Measurements from ENCODE around the gene PRKN.
"Not testable (repeated sequence)": the region's sequence is repeated elsewhere in the genome, so short reads cannot be mapped to it uniquely, and the experiment has no call there.

Gene PRKN

GRCh38 chr6:161903584-161904212 is 823.9 kb downstream of the PRKN start:
- no peak for DNase-seq (ENCODE audit: low read depth in 2 of 2)

DNA sequence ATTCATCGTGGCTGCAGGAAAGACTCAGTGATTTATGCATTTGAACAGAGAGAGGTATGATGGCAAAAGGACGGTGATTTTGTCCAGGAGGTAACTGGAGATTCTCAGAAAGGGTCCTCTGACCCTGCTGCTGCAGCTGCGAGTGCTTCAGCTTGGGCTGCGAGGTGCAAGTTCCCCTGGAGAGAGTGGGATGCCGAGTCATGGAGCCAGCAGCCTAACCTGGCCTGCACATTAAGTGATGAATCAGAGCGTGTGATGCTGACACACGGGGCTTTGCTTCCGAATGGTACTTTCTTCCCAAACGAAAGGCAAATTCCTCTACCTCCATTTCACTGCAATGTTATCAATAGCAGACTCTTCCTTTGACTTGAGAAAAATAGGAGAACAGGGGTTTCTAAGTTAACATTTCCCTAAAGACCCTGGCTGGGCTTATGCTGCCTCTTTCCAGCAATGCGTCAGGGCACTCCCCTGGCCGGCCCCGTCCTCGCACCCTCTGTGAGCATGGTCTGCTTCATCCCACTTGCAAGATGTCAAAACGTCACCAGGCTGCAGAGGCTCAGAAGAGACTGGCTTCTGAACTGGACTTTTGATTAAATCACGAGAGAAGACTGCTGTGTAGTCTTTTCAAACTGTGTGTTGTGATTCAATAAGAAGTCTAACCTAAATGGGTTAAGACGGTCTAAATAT is 825.7 kb downstream of the PRKN start:
- no peak for DNase-seq (ENCODE audit: low read depth in 2 of 2)

GRCh38 chr6:161894436-161894835 is 833.1 kb downstream of the PRKN start:
- no peak for DNase-seq (ENCODE audit: low read depth in 2 of 2)

DNA sequence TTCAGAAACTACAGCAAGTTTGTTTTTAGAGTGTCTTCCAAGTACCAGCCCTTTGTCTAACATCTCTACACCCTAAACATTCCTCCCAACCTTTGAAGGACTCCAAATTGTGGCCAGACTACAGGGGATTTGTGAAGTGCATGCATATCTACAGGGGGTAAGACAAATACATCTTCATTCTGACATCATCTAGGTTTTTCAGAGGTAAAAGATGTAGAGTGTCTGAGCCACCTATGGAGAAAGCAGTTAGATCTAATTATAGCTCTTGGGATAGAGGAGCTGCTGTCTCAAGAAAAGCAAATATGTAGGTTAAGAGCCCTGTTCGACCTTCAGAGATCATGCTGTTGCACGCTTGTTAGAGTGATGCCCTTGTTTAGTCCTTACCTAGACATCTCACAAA is 836.0 kb downstream of the PRKN start:
- no peak for DNase-seq (ENCODE audit: low read depth in 2 of 2)

GRCh38 chr6:161890832-161891297 is 836.7 kb downstream of the PRKN start:
- DNase-seq (ENCODE audit: low read depth in 2 of 2), result no peak

GRCh38 chr6:161890133-161890831 is 837.3 kb downstream of the PRKN start:
- DNase-seq (ENCODE audit: low read depth in 2 of 2), result no peak

DNA sequence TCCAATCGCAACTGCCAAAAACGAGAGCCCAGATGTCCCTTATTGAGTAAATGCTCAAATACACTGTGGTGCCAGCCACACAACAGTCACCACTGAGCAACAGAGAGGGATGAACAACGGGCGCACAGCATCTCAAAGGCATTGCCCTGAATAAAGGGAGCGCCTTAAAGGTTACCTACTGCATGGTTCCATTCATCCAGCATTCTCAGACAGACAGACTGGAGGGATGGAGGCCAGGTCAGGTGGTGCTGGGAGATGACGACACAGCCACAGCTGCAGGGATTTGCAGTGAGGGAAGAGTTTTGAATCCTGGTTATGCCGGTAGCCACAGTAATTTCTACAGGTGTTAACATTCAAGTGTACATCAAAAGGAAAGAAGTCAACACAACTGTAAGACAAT is 838.2 kb downstream of the PRKN start:
- no peak for DNase-seq (ENCODE audit: low read depth in 2 of 2)

DNA sequence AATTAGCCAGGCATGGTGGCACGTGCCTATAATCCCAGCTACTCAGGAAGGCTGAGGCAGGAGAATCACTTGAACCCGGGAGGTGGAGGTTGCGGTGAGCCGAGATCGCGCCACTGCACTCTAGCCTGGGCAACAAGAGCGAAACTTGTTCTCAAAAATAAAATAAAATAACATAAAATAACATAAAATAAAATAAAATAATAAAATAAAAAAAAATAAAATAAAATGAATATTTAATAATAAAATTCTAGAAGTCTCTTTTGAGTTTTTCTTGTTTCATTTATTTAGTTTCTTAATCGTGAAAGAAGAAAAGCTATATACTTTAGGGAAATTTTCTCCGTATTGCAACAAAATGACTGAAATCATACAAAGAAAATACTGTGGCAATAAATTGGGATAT is 841.0 kb downstream of the PRKN start:
- DNase-seq (ENCODE audit: low read depth in 2 of 2), result not testable (repeated sequence)

GRCh38 chr6:161884782-161885181 is 842.8 kb downstream of the PRKN start:
- no peak for DNase-seq (ENCODE audit: low read depth in 2 of 2)

DNA sequence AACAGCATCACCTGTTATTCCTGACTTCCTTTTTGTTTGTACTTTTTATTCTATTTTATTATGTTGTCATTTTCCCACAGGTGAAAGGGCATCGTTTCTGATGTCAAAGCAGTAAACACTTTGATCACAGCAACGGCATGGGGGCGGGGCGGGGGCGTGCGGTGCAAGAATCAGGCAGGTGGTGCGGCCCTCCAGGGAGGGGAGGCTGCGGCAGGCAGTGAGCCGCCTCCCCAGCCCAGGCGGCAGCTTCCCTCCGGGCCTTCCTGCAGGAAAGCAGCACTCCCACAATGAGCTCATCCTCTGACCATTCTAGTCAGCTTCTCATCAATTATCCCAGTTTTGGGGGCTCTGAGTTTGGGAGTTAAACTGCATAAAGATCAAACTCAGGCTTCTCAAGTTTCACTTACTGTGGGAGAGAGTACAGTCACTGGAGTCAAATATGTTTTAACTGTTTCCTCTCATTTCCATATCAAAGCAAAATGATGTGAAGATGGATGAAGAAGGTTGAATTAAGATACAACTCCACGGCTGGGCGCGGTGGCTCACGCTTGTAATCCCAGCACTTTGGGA is 845.3 kb downstream of the PRKN start:
- no peak for DNase-seq (ENCODE audit: low read depth in 2 of 2)

- DNase-seq (ENCODE audit: low read depth in 2 of 2), result no peak
Observed at GRCh38 chr6:161880056-161880455, 847.5 kb downstream of the PRKN start.

DNA sequence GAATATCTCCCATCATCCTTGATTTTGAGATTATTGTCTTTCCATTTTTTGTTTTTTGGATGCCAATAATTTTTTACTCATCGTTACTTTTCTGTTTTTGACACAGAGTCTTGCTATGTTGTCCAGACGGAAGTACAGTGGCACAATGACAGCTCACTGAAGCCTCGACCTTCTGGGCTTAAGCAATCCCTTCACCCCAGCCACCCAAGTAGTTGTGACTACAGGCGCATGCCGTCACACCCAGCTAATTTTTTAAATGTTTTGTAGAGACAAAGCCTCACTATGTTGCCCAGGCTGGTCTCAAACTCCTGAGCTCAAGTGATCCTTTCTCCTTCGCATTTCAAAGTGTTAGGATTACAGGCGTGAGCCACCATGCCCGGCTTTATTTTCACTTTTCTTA is 851.3 kb downstream of the PRKN start:
- no peak for DNase-seq (ENCODE audit: low read depth in 2 of 2)

GRCh38 chr6:161870236-161870901 is 857.2 kb downstream of the PRKN start:
- no peak for DNase-seq (ENCODE audit: low read depth in 2 of 2)

DNA sequence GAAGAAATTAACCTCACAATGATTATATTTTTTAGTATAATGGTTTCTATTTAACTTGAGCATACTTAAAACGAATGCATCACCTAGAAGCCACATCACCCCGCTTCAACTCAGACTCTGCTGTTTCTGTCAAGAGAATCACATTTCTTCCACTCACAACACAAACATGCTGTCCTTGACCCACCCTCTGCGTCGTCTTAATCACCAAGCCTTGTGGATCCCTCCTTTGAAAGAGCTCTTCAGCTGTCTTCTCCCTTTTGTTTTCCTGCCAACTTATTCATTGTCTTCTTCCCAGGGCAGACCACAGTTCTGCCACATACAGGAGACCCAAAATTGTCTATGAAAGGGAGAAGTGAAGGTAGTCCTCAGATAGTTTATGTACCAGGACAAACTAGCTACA is 858.1 kb downstream of the PRKN start:
- DNase-seq (ENCODE audit: low read depth in 2 of 2), result no peak

DNA sequence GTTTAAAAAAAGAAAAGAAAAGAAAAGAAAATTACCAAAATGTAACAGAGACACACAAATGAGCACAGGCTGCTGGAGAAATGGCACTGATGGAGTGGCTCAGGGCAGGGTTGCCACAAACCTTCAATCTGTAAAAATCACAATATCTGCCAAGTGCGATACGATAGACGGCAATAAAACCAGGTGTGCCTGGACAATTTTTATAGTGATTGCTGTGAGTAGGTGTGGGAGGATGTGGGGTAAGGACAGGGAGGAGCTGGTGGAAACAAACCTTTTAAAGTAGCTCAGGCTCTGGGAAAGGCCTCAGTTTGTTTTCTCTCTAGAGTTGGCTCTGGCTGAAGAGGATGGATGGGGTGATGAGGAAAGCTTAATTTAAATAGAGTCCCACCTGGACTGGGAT is 861.0 kb downstream of the PRKN start:
- DNase-seq (ENCODE audit: low read depth in 2 of 2), result no peak

DNA sequence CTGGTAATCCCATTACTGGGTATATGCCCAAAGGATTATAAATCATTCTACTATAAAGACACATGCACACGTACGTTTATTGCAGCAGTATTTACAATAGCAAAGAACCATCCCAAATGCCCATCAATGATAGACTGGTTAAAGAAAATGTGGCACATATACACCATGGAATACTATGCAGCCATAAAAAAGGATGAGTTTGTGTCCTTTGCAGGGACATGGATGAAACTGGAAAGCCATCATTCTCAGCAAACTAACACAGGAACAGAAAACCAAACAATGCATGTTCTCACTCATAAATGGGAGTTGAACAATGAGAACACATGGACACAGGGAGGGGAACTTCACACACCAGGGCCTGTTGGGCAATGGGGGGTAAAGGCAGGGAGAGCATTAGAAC is 866.5 kb downstream of the PRKN start:
- DNase-seq (ENCODE audit: low read depth in 2 of 2), result not testable (repeated sequence)

GRCh38 chr6:161853657-161854056 is 873.9 kb downstream of the PRKN start:
- DNase-seq (ENCODE audit: low read depth in 2 of 2), result no peak

- DNase-seq (ENCODE audit: low read depth in 2 of 2), result not testable (repeated sequence)
Observed at GRCh38 chr6:161851486-161851885, 876.1 kb downstream of the PRKN start.

DNA sequence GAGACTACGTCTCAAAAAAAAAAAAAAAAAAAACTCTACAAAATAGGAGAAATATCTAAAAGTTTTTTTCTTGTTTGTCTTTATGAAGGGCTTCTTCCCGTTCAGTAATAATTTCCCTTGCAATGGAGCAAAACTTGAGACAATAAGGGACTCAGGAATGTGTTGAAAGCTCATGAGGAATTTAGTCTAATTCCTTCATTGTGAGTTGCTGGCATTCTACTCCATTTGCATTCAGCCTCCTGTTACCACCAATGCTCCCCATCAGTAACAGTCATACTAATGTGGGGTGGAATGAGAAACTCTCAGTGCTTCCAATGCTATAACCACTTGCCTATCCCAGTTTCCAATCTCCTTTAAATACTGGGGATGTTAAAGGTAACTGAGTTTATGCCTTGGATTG is 877.0 kb downstream of the PRKN start:
- no peak for DNase-seq (ENCODE audit: low read depth in 2 of 2)

- DNase-seq (ENCODE audit: low read depth in 2 of 2), result no peak
Observed at GRCh38 chr6:161847628-161848027, 879.9 kb downstream of the PRKN start.

DNA sequence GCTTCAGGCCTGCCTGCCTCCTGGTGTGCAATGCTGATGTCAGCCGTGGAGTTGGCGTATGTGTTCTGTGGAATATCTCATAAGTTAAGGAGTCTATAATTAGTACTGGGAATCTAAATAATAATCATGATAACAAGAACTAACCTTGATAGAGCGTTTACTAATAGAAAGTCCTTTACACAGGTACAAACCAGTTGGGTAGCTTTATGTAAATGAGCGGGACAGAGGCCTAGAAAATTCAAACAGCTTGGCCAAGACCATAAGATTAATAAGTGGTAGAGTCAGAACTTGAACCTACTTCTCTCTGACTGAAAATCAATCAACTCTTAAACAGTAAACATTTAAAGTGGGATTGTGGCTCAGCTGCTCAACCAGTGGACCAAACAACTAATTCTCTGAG is 882.8 kb downstream of the PRKN start:
- DNase-seq (ENCODE audit: low read depth in 2 of 2), result no peak

DNA sequence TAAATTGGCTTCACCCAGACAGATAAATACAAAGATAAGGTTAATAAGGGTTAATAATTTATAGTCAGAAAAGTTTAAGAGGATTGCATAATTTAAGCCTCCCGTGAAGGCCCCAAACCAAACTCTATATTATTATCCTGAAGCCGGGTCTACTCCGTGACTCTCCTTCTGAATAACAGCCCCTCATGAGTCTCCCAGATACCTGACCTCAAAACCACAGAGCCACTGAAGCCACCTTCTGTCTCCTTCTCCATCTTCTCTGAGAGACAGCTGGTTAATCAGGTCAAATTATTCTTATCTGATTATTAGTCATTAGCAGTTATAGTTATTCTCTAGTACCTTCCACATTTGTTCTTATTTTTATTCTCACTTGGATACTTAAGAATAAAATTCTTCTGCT is 884.5 kb downstream of the PRKN start:
- no peak for DNase-seq (ENCODE audit: low read depth in 2 of 2)

Data from stimulated activated CD4-positive, alpha-beta T cell treated with anti-CD3 and anti-CD28 coated beads, Interleukin-12 subunit alpha, Interleukin-12 subunit beta, amount 100 ng/mL, for 24 hours (primary cell).